Dermis microvascular lymphatic vessel endothelial cell (primary cell): ENCODE measurements around the gene SLC19A1. TPM values are rescaled to one million over a fixed set of nuclear protein-coding genes. Genes with fewer than 3 reads are reported as not detected.
"Not testable (repeated sequence)": the region's sequence is repeated elsewhere in the genome, so short reads cannot be mapped to it uniquely, and the experiment has no call there.

Experiments used
- DNase-seq, 2 donors: peaks; one replicate each; pipeline versions ENCODE4 v3.0.0 to v3.0.0-alpha.2; 2010; ENCODE audit warnings: low read depth in 2 of 2
- total RNA-seq: library from RNA; depleted of rRNA; stranded (reverse); fragments of >200 nt; gene quantifications from 2 replicates; pipeline ENCODE4 v1.2.1, GENCODE V29; 2014

Gene SLC19A1
- total RNA-seq, 1 donor from 2014 or later = 4.9 TPM

DNA sequence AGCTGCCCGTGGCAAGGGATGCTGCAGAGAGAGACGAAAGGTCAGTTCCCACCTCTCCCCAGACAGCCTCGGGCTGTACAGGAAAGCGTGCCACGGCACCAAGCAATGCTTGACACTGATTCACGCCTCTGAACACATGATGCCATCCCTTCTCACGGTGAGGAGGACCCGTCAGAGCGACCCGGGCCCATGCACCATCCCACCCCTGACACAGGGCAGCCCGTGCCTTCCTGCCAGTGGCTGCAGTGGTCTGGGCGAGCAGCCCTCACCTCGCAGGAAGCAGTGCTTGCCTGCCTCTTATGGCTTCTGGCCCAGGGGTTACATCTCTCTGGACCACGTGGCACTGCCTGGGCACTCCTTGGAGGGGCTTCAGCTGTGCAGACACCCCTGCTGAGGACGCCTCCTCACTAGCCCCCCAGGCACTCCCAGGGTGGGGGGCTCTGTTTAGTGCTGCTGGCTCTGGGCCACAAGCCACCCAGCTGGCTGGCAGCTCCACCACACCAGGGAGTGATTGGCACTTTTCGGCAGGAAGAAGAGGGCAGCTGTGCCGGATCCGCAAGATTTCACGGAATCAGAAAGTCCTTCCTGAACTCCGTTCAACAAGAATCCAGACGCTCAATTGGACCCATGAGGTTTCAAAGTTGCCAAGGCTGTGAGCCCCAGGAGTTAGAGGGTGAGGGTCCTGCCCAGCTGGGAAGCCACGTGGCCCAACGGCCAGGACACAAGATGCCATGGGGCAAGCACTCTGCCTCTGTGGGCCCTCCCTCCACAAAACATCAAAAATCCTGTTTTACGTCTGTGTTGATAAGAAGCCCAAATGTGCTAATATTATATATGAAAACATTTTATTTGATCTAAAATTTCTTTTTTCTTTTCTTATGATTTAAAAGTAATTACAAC is 34.8 kb upstream of the SLC19A1 start:
- DNase-seq = no peak

DNA sequence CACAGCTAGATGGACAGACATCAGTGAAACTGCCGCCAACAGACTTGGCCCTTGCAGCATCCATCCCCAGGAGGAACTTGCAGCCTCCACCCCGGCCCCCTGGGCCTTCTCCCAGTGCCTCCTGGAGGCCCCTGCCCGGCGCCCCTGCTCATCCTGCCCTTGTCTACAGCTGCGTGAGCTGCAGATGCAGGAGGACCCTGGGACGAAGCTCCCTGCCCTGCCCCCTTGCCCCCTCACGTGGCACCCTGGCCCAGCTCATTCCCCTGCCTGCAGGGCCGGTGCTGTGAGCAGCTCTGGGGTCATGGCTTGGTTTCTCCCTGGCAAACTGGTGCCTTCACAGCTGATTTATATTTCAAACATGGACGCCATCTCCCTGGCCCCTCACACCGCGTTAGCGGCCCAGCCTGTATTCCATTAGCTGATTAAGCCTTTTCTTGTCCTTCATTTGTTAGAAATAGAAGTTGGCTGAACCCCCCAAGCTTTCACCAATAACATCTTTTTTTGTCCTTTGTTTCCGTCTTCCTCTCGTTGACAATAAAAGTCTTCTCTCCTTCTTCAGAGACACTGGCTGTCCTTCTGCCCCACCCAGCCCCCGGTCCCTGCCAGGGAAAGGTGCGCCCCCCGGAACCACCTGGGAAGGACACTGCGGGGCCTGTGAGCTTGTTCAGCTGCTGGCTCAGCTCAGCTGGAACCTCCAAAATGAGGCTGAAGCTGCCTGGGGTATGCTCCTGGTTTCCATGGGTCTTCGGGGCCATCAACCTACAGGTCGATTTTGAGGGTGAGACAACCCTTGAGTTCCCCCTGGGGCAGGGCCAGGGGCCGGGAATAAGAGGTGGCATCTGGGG is 34.0 kb upstream of the SLC19A1 start:
- DNase-seq = no peak

DNA sequence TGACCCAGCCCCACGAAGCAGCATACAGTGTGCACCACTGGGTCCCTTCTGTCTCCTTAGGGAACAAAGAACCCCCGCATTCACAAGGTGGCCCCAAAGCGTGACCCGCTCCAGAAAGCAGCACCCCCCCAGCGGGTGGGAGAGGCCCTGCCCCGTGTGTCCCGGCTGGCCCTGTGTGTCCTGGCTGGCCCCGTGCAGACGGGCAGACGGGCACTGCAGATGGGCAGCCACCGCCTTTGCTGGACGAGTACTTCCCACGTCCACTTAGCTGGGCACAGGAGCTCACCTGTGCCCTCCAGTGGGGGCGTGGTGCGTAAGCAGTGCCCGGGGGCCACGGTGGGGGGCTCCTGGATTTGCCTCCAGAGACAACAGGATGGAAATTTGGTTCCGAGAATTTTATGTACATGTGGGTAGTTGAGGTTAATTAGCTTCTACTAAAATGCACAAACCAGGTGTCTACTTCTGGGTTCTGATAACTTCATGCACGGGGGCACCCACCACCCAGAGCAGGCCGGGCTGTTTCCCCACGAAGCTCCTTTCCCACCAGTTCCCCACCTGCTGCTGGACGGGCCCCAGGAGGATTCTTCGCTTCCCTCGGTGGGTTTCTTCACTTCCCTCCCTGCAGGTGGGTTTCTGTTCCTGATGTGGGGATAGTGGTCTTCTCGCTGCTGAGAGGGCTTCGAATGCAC is 33.2 kb upstream of the SLC19A1 start:
- no peak for DNase-seq

DNA sequence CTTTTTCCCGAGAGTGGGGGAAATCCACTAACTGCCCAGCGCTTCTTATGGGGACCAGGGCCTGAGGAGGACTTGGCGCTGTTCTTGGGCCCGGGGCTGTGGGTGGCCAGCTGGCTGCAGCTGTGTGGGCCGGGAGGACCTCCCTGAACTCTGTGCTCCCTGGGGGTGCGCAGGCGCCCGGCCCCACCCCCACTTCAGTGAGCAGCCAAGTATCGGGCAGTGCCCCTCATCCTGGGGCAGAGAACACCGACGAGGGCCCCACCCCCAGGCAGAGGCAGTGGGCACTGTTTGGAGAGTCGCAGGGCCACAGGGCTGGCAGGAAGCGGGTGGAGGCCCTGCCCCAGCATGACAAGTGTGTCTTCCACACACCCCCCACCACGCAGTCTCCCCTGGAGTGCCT is 32.5 kb upstream of the SLC19A1 start:
- no peak for DNase-seq

DNA sequence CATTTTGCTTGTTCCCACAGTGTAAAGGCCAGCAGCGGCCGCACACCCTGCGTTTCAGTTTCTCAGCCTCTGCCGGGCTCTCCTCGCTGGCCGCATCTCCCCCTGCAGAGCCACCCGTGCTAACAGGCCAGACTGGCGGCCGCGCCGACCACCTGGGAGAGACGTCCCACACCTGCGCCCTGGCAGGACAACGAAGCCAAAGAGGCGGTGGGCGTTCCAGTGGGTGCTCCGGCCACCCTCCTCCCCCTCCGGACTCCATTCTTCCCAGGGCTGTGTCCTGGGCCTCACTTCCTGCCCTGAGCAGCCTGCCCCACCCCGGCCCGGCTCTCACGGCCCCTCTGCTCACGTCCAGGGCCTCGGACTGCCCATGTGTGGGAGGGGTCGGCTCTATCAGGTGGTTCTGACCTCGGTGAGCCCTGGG is 31.9 kb upstream of the SLC19A1 start:
- DNase-seq = no peak

DNA sequence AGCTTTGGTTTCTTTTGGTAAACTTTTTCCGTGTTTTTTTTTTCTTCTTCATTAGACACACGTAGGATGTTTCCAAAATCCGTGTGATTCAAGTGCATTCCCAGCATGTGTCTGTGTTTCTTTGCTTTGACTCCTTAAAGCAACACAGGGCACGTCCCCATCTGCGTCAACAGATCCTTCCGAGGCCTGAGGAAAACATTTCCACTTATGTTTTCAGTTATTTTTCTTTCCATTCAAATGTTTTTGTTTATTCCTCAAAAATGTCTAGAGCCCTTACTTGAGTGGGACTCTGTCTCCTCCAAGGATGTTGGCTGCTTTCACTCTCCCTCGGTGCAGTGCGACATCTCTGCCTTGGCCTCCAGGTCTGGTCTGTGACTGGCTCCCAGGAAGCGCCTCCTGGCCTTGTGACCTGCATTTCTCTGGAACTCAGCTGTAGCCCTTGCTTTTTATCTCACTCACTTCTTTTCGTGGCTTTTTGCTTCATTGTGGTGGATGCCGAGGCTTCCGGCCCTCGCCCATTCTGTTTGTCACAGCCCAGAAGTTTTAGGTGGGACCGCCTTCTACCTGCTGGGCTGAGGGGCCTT is 31.3 kb upstream of the SLC19A1 start:
- peak in 1 of 2 donors; percentile 32 for DNase-seq

DNA sequence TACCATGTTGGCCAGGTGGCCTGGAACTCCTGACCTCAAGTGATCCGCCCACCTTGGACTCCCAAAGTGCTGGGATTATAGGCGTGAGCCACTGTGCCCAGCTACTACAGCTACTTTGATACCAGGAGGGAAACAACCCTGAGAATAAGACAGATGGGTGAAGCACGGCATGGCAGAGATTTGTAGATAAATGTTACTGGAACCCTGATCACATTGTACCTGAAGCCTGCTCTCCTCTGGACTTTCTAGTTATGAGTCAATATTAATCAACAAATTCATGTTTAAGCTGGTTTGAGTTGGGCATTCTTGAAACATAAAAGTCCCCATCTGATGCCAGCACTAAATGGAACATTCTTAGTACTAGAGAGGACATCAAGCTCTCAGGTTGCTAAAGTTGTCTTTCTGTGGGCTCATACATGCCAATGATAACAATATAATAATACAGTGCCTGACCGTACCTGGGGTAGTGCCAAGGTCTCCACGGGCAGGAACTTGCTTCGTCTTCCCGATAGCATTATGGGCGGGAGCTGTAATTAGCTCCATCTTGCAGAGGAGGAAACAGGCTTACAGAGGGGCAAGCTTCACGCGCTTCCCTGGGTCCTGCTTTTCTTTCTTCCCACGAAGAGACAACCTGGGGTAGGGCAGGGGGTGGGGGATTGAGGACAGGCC is 30.7 kb upstream of the SLC19A1 start:
- DNase-seq = peak in 1 of 2 donors; percentile 41

DNA sequence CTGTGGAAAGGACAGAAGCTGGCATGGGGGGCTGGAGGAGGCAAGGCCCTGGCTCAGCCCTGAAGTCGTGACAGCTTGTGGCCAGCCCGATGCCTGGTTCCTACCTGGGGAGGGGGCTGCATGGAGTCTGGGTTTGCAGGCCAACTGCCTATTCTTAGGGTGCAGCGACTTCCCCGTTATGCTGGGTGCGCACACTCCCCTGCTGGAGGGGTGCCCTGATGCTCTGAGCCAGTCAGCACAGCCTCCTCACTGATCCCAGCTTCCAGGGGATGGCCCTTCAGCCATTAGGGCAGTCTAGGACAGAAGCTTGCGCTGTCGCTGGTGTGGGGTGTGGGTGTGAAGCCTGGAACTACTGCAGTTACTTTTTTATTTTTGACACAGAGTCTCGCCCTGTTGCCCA is 30.0 kb upstream of the SLC19A1 start:
- no peak for DNase-seq

DNA sequence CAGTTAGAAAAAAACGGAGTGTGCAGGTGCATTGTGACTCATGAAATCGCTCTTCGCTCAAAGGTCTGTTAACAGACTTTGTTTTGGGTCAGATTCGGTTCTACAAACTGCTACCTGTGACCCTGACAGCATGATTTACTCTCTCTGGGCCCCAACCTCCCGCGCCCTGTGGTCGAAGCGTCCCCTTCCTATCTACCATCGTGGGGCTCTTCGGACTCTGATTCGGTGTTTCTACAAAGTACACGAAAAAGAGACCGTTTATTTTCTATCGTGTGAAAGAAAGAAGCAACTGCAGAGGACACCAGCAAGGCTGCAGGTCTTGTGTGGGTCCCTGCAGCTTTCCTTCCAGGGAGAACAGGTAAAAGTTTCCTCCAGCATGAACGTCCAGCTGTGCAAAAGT is 29.4 kb upstream of the SLC19A1 start:
- no peak for DNase-seq

DNA sequence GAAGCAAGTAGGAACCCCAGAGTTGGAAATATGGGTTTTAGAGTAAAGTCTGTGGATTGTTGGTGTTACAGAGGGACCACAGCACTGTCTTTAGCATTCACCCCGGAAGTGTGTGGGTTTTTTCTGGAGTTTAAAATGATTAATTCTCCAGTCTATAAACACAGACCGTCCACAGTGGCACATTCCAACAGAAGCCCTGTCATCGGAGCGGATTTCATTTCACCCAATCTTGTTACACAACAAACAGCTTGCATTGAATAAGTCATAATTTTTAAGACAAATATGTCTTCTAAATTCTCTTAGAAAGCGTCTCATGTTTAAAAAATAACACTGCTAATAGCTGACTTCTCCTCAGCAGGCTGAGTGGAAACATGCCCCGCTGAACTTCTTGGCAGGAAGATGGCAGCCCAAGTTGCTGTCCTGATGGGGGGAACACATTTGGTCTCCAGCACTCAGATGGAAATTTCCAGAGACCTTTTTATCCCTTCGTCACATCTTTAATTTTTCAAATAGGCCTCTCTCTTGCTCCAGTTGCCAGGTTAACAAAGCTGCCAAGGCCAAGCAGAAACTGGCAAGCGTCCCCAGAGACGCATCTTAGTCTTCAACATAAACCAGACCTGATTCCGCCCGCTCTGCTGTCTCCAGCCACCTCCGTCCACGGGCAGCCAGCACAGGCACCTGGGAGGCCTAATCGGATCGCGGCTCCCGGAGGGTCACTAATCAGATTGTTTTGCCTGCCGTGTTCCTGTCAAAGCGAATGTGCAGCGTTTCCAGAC is 28.8 kb upstream of the SLC19A1 start:
- DNase-seq = no peak

DNA sequence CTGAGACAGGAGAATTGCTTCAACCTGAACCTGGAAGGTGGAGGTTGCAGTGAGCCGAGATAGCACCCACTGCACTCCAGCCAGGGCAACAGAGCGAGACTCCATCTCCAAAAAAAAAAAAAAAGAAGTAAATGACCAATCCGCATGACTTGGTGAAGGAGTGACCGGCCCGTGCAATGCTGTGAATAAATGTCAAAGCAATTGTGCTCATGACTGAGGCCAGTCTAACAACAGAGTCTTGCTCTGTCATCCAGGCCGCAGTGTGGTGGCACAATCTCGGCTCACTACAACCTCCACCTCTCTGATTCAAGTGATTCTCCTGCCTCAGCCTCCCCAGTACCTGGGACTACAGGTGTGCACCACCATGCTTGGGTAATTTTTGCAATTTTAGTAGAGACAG is 27.8 kb upstream of the SLC19A1 start:
- no peak for DNase-seq

DNA sequence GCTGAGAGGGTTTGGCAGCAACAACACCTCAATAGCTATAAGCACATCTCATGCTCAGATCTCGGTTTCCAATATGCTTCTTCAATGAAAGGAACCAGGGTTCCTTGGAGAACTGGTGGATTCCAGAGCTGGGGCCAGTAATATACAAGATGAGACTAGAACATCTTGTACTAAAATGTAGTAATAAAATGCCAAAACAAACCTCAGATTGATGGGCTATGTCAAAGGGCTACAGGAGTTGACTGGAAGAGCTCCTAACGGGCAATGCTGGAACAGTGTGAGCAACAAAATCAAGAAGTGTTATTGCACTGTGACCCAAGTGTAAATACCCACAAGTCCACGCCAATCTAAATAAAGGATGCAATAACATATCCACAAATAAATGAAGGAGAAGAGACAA is 26.1 kb upstream of the SLC19A1 start:
- no peak for DNase-seq

DNA sequence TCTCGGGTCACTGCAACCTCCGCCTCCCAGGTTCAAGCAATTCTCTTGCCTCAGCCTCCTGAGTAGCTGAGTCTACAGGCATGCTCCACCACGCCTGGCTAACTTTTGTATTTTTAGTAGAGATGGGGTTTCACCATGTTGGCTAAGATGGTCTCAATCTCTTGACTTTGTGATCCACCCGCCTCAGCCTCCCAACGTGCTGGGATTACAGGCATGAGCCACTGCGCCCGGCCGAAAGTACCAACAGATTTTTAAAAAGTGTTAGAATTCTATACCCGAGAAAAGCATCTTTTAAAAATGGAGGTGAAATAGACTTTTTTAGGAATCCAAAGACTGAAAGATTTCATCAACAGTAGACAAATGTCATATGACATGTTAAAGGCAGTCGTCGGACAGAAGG is 21.9 kb upstream of the SLC19A1 start:
- not testable (repeated sequence) for DNase-seq

DNA sequence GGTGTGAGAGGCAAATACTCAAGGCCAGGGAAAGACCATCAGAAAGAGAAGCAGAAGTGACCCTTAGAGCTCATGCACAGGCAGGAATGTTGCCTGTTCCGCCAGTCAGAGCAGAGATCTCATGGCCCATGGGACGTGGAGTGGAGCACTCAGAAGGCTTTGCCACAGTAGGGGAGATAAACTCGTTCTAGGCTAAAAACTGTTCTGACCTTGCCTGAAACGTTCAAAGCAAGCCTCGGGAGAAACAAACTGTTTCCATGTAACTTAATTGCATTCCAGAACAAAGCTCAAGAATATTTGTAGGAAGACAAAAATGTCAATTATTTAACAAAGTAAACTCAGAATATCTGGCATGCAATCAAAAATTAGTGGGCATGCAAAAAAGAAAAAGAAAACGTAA is 20.7 kb upstream of the SLC19A1 start:
- no peak for DNase-seq

DNA sequence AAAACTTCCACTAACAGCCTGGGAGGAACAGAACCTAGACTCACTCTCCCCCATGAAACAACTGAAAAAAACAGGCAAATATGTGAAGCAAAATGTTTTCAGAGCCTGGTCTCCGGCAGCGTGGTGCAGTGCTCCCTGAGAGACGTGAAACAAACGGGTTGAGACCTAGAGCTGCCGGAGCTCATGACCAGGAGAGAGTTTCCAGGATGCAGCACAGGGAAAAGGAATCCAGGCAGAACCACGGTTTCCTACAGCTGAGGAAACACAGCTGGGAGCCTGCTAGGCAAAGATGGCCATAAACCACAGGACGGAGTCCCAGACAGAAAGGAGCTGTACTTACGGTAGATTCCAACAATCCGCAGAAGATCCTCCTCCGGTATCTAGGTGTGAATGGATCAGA is 20.2 kb upstream of the SLC19A1 start:
- no peak for DNase-seq

DNA sequence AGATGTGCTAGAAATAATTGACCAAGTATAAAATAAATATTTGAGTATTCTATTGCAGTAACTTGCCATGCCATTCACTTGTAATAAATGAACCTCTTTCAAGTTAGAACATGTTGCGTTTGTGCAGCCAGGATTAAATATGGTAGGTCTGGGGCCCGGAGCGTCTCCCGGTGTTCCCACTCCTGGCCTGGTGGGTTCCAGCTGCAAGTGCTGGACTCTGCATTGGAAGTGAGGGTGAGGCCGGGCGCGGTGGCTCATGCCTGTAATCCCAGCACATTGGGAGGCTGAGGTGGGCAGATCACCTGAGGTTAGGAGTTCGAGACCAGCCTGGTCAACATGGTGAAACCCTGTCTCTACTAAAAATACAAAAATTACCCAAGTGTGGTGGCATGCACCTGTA is 19.0 kb upstream of the SLC19A1 start:
- not testable (repeated sequence) for DNase-seq

DNA sequence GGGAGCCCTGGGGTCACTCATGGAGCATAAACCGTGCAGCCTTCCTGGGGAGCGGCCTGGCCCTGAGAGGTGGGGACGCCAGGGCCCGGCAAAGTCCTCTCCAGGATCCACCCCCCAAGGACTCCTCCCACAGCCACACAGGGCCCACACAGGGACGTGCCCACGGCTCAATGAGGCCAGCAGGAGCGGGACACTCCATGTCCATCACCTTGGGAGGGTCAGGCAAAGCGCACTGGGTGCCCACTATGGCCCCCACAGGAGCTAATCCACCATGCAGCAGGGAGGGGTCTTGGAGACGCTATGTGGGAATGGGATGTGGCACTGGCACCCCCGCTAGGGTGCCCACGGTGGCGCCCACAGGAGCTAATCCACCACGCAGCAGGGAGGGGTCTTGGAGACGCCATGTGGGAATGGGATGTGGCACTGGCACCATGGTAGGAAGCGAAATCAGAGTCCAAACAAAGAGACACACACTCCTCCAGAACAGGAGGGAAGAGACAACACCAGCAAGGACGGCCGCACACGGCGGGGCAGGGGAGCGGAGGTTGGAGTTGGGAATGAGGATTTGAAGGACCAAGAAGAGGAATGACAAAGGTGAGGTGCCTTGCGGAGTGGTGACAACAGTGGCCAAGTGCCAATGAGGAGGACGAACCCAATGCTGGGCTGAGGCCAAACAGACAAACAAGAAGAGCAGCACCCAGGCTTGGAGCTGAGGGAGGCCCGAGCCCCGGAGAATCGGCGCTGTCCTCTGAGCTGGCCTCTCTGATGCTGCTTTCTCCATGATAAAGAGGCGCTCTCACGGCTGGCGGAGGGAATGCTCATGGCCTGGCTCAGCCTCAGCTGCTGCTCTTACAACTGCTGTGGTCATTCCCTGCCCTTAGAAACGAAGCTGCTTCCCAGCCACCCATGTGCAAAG is 18.1 kb upstream of the SLC19A1 start:
- no peak for DNase-seq

DNA sequence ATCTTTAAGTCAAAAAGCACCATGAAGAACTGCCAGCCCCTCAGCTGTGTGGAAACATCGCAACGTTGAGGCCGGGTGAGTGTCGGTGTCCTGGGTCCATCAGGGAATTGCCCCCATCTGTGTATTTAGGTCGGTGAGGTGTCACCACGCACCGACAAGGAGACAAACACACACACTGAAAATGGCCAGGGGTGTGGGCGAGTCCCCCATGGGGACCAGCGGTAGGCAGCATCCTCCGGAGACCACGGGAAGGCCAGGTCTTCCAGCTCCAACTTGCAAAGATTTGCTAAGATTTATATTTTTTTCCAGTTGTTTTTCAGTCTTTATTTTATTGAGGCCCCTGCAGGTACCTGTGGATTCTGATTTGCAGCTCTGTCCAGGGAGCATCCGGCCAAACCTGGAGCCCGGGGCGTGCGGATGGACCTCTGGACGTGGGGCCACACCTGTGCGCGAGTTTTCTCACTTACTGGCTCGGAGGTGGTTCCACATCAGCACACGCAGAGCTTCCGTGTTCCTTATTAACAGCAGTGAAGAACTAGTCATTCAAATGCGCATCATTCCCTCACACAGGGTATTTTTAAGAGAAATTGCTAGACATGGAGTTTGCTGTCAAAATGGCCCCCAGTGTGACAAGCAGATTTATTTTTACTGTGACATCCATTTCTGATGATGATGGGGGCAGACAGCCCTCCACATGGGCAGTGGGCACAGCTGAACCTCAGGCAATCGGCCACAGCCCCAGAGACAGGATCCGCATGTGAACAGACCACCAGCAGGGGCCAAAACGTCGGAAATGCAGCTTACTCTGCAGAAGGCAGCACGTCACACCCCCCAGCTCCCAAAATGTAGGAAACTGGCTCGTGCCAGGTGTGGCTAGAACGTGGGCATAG is 17.2 kb upstream of the SLC19A1 start:
- no peak for DNase-seq
